Astrocyte (in vitro differentiated cells and primary cell): ENCODE results near the gene CCDC12.

Experiments used
- EZH2 ChIP-seq: IDR thresholded peaks from 2 replicates; pipeline ENCODE4 v1.6.1; 2012; ENCODE audit warnings: mild to moderate bottlenecking, low read length, inconsistent platforms; ENCODE audit not compliant: insufficient read depth
- TF ChIP-seq, protein P1 (sequence below): IDR thresholded peaks from 2 replicates; pipeline ENCODE4 v1.5.1; 2011; ENCODE audit warnings: low read depth, mild to moderate bottlenecking, inconsistent platforms, low read length, moderate library complexity; ENCODE audit not compliant: insufficient read depth

DNA sequence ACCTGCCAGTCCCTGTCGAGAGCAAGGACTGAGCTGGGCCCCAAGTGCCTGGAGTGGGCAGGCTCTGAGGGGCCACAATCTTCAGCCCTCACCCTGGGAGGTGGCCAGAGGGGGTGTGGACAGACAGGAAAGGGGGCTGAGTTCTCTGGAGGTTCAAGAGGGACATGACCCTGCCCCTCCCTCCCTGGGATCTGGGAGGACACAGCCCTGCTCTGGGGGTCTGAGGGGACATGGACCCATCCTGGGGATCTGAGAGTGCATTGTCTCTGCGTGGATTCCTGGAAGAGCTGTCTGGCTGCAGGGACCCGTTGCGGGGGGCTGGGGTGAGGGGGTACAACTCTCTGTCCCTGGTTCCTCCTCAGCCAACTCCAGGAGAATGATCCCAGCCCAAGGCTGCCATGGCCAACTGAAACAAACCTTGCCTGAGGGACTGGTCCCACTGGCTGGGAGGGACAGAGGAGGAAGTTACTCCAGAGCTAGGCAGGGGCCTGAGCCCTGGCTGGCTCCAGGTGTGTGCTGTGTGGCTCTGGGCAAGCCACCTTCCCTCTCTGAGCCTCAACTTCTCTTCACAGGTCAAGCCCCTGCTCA lies 70.0 kb downstream of the CCDC12 start:
- TF ChIP-seq, protein P1, sequence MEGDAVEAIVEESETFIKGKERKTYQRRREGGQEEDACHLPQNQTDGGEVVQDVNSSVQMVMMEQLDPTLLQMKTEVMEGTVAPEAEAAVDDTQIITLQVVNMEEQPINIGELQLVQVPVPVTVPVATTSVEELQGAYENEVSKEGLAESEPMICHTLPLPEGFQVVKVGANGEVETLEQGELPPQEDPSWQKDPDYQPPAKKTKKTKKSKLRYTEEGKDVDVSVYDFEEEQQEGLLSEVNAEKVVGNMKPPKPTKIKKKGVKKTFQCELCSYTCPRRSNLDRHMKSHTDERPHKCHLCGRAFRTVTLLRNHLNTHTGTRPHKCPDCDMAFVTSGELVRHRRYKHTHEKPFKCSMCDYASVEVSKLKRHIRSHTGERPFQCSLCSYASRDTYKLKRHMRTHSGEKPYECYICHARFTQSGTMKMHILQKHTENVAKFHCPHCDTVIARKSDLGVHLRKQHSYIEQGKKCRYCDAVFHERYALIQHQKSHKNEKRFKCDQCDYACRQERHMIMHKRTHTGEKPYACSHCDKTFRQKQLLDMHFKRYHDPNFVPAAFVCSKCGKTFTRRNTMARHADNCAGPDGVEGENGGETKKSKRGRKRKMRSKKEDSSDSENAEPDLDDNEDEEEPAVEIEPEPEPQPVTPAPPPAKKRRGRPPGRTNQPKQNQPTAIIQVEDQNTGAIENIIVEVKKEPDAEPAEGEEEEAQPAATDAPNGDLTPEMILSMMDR: no peak
- TF ChIP-seq EZH2: no peak
